MM.1S (cell line): ENCODE measurements around the gene ZNF618.
"Not testable (repeated sequence)": the region's sequence is repeated elsewhere in the genome, so short reads cannot be mapped to it uniquely, and the experiment has no call there.

ENCODE experiments used
- DNase-seq: peaks from one replicate; pipeline ENCODE4 v3.0.0-alpha.2; 2015
- H2AFZ ChIP-seq: fragments of 300-600 bp; sonication (generic); 2 replicates; pipeline ENCODE4 v1.6.0; 2016; ENCODE audit warnings: antibody characterized with exemption, low read length
- H3F3A ChIP-seq: fragments of 300-600 bp; sonication (generic); 2 replicates; pipeline ENCODE4 v1.6.1; 2016; ENCODE audit warnings: mild to moderate bottlenecking, antibody characterized with exemption, low read length, moderate library complexity, mixed read lengths; ENCODE audit not compliant: insufficient read depth
- H3K27ac ChIP-seq: fragments of 300-600 bp; sonication (generic); 2 replicates; pipeline ENCODE4 v1.5.1; 2016; ENCODE audit warnings: mild to moderate bottlenecking, low read length
- H3K27me3 ChIP-seq: fragments of 300-600 bp; sonication (generic); replicated peaks from 2 replicates; pipeline ENCODE4 v1.6.0; 2016; ENCODE audit warnings: low read length; ENCODE audit not compliant: insufficient read depth
- H3K36me3 ChIP-seq: fragments of 300-600 bp; sonication (generic); replicated peaks from 2 replicates; pipeline ENCODE4 v1.6.1; 2016; ENCODE audit warnings: mild to moderate bottlenecking, low read length, mixed read lengths; ENCODE audit not compliant: insufficient read depth
- H3K4me1 ChIP-seq: fragments of 300-600 bp; sonication (generic); 2 replicates; pipeline ENCODE4 v1.6.1; 2016; ENCODE audit warnings: low read length, mixed read lengths
- H3K4me2 ChIP-seq: fragments of 300-600 bp; sonication (generic); 2 replicates; pipeline ENCODE4 v1.6.0; 2016; ENCODE audit warnings: low read depth, low read length
- H3K4me3 ChIP-seq: fragments of 300-600 bp; sonication (generic); 2 replicates; pipeline ENCODE4 v1.5.1; 2016; ENCODE audit warnings: low read length, mixed read lengths
- H3K79me2 ChIP-seq: fragments of 300-600 bp; sonication (generic); 2 replicates; pipeline ENCODE4 v1.6.1; 2016; ENCODE audit warnings: mixed run types, low read length, mixed read lengths
- H3K9ac ChIP-seq: fragments of 300-600 bp; sonication (generic); 2 replicates; pipeline ENCODE4 v1.6.1; 2016; ENCODE audit warnings: low read length, mixed read lengths
- H3K9me2 ChIP-seq: fragments of 300-600 bp; sonication (generic); replicated peaks from 2 replicates; pipeline ENCODE4 v1.6.1; 2016; ENCODE audit warnings: mild to moderate bottlenecking, low read length, mixed read lengths; ENCODE audit not compliant: insufficient read depth
- H3K9me3 ChIP-seq: fragments of 300-600 bp; sonication (generic); replicated peaks from 2 replicates; pipeline ENCODE4 v1.6.1; 2016; ENCODE audit warnings: mild to moderate bottlenecking, low read length, mixed read lengths; ENCODE audit not compliant: insufficient read depth
- H4K20me1 ChIP-seq: fragments of 300-600 bp; sonication (generic); 2 replicates; pipeline ENCODE4 v1.6.1; 2016; ENCODE audit warnings: mild to moderate bottlenecking, low read length, moderate library complexity, mixed read lengths; ENCODE audit not compliant: insufficient read depth
- CTCF ChIP-seq: fragments of 300-600 bp; sonication (generic); IDR thresholded peaks from 2 replicates; pipeline ENCODE4 v1.5.1; 2016; ENCODE audit warnings: antibody characterized with exemption, low read length, mixed read lengths
- EZH2 ChIP-seq: fragments of 300-600 bp; sonication (generic); optimal IDR thresholded peaks from 2 replicates; pipeline ENCODE3; 2017; ENCODE audit warnings: low read depth, mild to moderate bottlenecking, antibody characterized with exemption, low read length, mixed read lengths
- EZH2phosphoT487 ChIP-seq: fragments of 300-600 bp; sonication (generic); IDR thresholded peaks from 2 replicates; pipeline ENCODE4 v1.6.1; 2018; ENCODE audit warnings: antibody characterized with exemption, low read length

Gene ZNF618

GRCh38 chr9:113995401-113995800 is 119.3 kb downstream of the ZNF618 start:
- H4K20me1 ChIP-seq: no peaks in the 10 kb centered on the region
- no peaks in the 10 kb centered on the region for H3K4me1 ChIP-seq
- no peak overlapping the region for H2AFZ ChIP-seq
- no peak overlapping the region for H3K4me2 ChIP-seq
- H3K9ac ChIP-seq: no peak overlapping the region
- TF ChIP-seq EZH2: no peak
- no peak for TF ChIP-seq CTCF
- TF ChIP-seq EZH2phosphoT487: no peak
- no peak overlapping the region for H3K27ac ChIP-seq
- H3K27me3 ChIP-seq: no peaks in the 10 kb centered on the region
- no peak for DNase-seq
- H3K9me2 ChIP-seq: no peaks in the 10 kb centered on the region
- no peaks in the 10 kb centered on the region for H3K9me3 ChIP-seq
- H3F3A ChIP-seq: no peaks in the 10 kb centered on the region
- no peaks in the 10 kb centered on the region for H3K36me3 ChIP-seq
- H3K79me2 ChIP-seq: no peaks in the 10 kb centered on the region
- H3K4me3 ChIP-seq: no peak overlapping the region

GRCh38 chr9:113995963-113996362 is 119.9 kb downstream of the ZNF618 start:
- no peak for DNase-seq
- Histone ChIP-seq H3K4me1 (no peaks in the 10 kb centered on the region), H3K36me3 (no peaks in the 10 kb centered on the region), H3F3A (no peaks in the 10 kb centered on the region), H3K79me2 (no peaks in the 10 kb centered on the region), H3K9me3 (no peaks in the 10 kb centered on the region), H3K9me2 (no peaks in the 10 kb centered on the region), H2AFZ (no peak overlapping the region), H3K27ac (no peak overlapping the region), H3K27me3 (no peaks in the 10 kb centered on the region), H3K4me2 (no peak overlapping the region), H3K9ac (no peak overlapping the region), H4K20me1 (no peaks in the 10 kb centered on the region), H3K4me3 (no peak overlapping the region)
- no peak for TF ChIP-seq EZH2phosphoT487
- TF ChIP-seq EZH2: no peak
- no peak for TF ChIP-seq CTCF

GRCh38 chr9:113996531-113997001 is 120.5 kb downstream of the ZNF618 start:
- Histone ChIP-seq H3K4me1 (no peaks in the 10 kb centered on the region), H2AFZ (no peak overlapping the region), H3K4me3 (no peak overlapping the region), H4K20me1 (no peaks in the 10 kb centered on the region), H3K4me2 (no peak overlapping the region), H3K9ac (no peak overlapping the region), H3K9me3 (no peaks in the 10 kb centered on the region), H3K27ac (no peak overlapping the region), H3K9me2 (no peaks in the 10 kb centered on the region), H3F3A (no peaks in the 10 kb centered on the region), H3K79me2 (no peaks in the 10 kb centered on the region), H3K36me3 (no peaks in the 10 kb centered on the region), H3K27me3 (no peaks in the 10 kb centered on the region)
- DNase-seq: no peak
- TF ChIP-seq EZH2phosphoT487 (no peak), EZH2 (no peak), CTCF (no peak)

- H3K36me3 ChIP-seq, H3K4me1 ChIP-seq: not testable (repeated sequence)
Measured at GRCh38 chr9:113997064-113997463, 121.0 kb downstream of the ZNF618 start.

More at GRCh38 chr9:113997064-113997463, 121.0 kb downstream of the ZNF618 start:
- H3K4me2 ChIP-seq, H3K79me2 ChIP-seq, H3K9me2 ChIP-seq, H3F3A ChIP-seq, H4K20me1 ChIP-seq, H3K9me3 ChIP-seq, H3K9ac ChIP-seq, H2AFZ ChIP-seq, H3K27ac ChIP-seq, DNase-seq, H3K4me3 ChIP-seq, H3K27me3 ChIP-seq: not testable (repeated sequence)
